Thyroid gland (tissue), 4 donors: Measurements from ENCODE around the gene CIRBP. TPM values are rescaled to one million over a fixed set of nuclear protein-coding genes. Genes with fewer than 3 reads are reported as not detected.

Source experiments
- DNase-seq, 2 donors: peaks; one replicate each; pipeline ENCODE4 v3.0.0-alpha.2; 2019
- H3K27ac ChIP-seq, 3 donors: fragments of 200-600 bp; sonication (generic); 1 replicate in 2 of 3; 2 replicates in 1 of 3; pipeline ENCODE4 v1.5.1; 2016 to 2019; ENCODE audit warnings: mild to moderate bottlenecking in 1 of 3, moderate library complexity in 1 of 3
- H3K27me3 ChIP-seq: fragments of 200-600 bp; sonication (generic); one replicate; pipeline ENCODE4 v1.5.1; 2019
- H3K36me3 ChIP-seq, 2 donors: fragments of 200-600 bp; sonication (generic); one replicate each; pipeline ENCODE4 v1.5.1; 2016 to 2019
- H3K4me1 ChIP-seq, 2 donors: fragments of 200-600 bp; sonication (generic); one replicate each; pipeline ENCODE4 v1.5.1; 2017 to 2019
- H3K4me3 ChIP-seq, 3 donors: fragments of 200-600 bp; sonication (generic); replicated peaks in 1 of 3; 1 replicate in 2 of 3; 2 replicates in 1 of 3; pipeline ENCODE4 v1.5.1; 2016; ENCODE audit warnings: mild to moderate bottlenecking in 1 of 3
- H3K9me3 ChIP-seq: fragments of 200-600 bp; sonication (generic); one replicate; pipeline ENCODE4 v1.5.1; 2017
- POLR2A ChIP-seq, 2 donors: fragments of 450-650 bp; IDR thresholded peaks; one replicate each; pipeline ENCODE4 v1.6.1; 2017; ENCODE audit warnings: antibody characterized with exemption in 2 of 2, mild to moderate bottlenecking in 2 of 2, moderate library complexity in 1 of 2
- WGBS, 2 donors: methylation state at CpG; one replicate each; pipeline ENCODE4 v1.1.5; 2017; 5-methylcytosine and 5-hydroxymethylcytosine counted together
- intact Hi-C: fragments of 100-400 bp; cut with DNase I; formaldehyde crosslinking; loops from one replicate; pipeline ENCODE4 v1.15.1; 2023
- total RNA-seq, 4 donors: library from RNA; depleted of rRNA; stranded (reverse); fragments of >200 nt; gene quantifications; one replicate each; pipeline ENCODE4 v1.2.3, GENCODE V29; 2016
- TF ChIP-seq, protein P1 (sequence below), 6 experiments: fragments of 200-600 bp in 3 of 6; fragments of 450-650 bp in 3 of 6; sonication (generic) in 3 of 6; IDR thresholded peaks; one replicate each; pipeline ENCODE4 v1.5.1; 2016 to 2019; ENCODE audit warnings: antibody characterized with exemption in 6 of 6, mild to moderate bottlenecking in 2 of 6, inconsistent platforms in 1 of 6, moderate library complexity in 1 of 6

The CIRBP gene
- total RNA-seq, 4 donors from 2014 or later = 679 to 1,194 (median 893) TPM

GRCh38 chr19:1250437-1251260, 18.5 kb upstream of the CIRBP start:
- peak overlapping the region in 2 of 3 donors; percentile 60 to 83 for H3K4me3 ChIP-seq
- TF ChIP-seq, protein P1, sequence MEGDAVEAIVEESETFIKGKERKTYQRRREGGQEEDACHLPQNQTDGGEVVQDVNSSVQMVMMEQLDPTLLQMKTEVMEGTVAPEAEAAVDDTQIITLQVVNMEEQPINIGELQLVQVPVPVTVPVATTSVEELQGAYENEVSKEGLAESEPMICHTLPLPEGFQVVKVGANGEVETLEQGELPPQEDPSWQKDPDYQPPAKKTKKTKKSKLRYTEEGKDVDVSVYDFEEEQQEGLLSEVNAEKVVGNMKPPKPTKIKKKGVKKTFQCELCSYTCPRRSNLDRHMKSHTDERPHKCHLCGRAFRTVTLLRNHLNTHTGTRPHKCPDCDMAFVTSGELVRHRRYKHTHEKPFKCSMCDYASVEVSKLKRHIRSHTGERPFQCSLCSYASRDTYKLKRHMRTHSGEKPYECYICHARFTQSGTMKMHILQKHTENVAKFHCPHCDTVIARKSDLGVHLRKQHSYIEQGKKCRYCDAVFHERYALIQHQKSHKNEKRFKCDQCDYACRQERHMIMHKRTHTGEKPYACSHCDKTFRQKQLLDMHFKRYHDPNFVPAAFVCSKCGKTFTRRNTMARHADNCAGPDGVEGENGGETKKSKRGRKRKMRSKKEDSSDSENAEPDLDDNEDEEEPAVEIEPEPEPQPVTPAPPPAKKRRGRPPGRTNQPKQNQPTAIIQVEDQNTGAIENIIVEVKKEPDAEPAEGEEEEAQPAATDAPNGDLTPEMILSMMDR (IDR thresholded peaks at IDR 0.05) = no peak
- TF ChIP-seq POLR2A (IDR thresholded peaks at IDR 0.05) = no peak
- H3K36me3 ChIP-seq = peaks cover 36 to 37% of the 10 kb centered on the region in 2 donors
- WGBS, 2 donors = 1 to 5% methylated on average over 17 to 18 of the region's 90 CpGs
- intact Hi-C loops = no loop called here
- peak overlapping the region; percentile 84 to 99 (median 98) for H3K27ac ChIP-seq
- DNase-seq = peak; percentile 57 to 58
- no peaks in the 10 kb centered on the region for H3K27me3 ChIP-seq
- peaks cover 53 to 74% of the 10 kb centered on the region in 2 donors for H3K4me1 ChIP-seq
- no peaks in the 10 kb centered on the region for H3K9me3 ChIP-seq

DNA sequence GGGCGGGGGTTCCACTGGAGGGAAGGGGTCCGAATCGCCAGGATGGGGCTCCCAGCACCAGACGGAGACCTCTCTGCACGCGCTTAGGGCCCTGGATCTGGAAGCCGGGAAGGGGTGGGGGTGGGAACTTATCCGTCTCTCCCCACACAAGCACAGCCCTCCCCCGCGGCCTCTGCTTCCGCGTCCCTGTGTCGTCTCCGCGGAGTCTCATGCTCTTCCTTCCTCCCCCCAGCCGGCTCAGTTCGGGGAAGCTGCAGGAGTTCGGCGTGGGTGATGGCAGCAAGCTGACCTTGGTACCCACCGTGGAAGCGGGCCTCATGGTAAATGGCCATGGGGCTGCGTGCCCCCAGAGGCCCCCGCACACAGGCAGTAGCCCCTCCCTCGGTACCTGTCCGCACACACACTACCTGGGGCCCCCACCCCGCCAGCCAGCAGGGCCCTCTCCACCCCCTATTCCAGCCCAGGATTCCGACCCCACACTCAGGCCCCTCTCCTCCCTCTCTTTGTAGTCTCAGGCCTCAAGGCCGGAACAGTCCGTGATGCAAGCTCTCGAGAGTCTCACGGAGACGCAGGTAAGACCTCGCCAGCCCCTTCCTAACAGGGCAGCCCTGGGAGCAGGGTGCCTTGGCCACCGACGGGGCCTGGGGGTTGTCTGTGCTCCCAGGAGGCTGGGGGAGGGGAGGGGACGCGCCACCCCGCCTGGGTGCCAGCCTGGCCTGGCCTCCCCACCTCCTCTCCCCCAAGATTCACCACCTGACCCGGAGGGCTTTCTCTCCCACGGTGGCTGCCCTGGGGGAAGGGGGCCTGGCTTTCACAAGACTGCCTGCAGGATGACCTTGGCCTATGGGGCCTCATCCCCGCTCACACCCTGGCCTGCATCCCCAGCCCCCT, 17.6 kb upstream of the CIRBP start:
- 17 to 20% methylated on average over 31 to 36 of the region's 41 CpGs for WGBS, 2 donors
- Histone ChIP-seq H3K4me3 (peak overlapping the region; percentile 15 to 83 (median 60)), H3K36me3 (peaks cover 43 to 46% of the 10 kb centered on the region in 2 donors), H3K4me1 (peaks cover 47 to 69% of the 10 kb centered on the region in 2 donors), H3K27ac (peak overlapping the region; percentile 84 to 99 (median 98)), H3K9me3 (no peaks in the 10 kb centered on the region), H3K27me3 (no peaks in the 10 kb centered on the region)
- TF ChIP-seq POLR2A (IDR thresholded peaks at IDR 0.05) = no peak
- TF ChIP-seq, protein P1 (IDR thresholded peaks at IDR 0.05) = no peak
- peak; percentile 61 to 65 for DNase-seq
- intact Hi-C loops = no loop called here

DNA sequence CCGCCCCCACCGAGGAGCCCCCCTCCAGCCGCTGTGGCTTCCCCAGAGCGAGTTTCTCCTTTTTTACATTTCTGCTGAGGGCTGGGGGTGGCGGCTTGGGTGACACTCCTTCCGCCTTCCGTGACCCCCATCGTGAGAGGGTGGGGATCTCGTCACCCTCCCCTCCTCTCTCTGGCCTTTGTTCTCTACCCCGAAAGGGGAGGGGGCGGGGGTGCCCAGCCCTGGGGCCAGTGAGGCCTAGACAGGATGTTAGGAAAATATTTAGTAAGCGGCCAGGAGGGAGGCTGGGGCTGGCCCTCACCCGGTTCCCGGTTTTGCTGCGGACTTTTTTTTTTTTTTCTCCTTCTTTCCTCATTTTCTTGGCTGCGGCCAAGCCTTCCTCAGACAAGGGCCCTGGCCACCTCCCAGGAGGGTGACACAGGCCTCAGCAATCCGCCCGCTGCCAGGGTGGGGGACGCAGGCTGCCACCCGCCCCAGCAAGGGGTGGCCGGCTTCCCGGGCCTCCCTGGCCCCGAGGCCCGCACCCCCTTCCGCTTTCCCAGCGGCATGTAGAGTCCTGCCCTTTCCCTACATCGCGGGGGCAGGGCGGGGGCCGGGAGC, 16.8 kb upstream of the CIRBP start:
- Histone ChIP-seq H3K9me3 (no peaks in the 10 kb centered on the region), H3K36me3 (peaks cover 51 to 53% of the 10 kb centered on the region in 2 donors), H3K27ac (peak overlapping the region; percentile 84 to 99 (median 98)), H3K4me3 (peak overlapping the region in 1 of 3 donors; percentile 83), H3K27me3 (no peaks in the 10 kb centered on the region), H3K4me1 (peaks cover 44 to 65% of the 10 kb centered on the region in 2 donors)
- DNase-seq = peak; percentile 96 to 97
- TF ChIP-seq, protein P1 (IDR thresholded peaks at IDR 0.05) = no peak
- TF ChIP-seq POLR2A (IDR thresholded peaks at IDR 0.05) = peak in 1 of 2 donors; percentile 26
- intact Hi-C loops = no loop called here
- 2 to 3% methylated on average over 27 to 30 of the region's 30 CpGs for WGBS, 2 donors

- Histone ChIP-seq H3K4me1 (peaks cover 38 to 64% of the 10 kb centered on the region in 2 donors), H3K9me3 (no peaks in the 10 kb centered on the region), H3K4me3 (peak overlapping the region in 1 of 3 donors; percentile 83), H3K27ac (peak overlapping the region; percentile 84 to 99 (median 98)), H3K27me3 (no peaks in the 10 kb centered on the region), H3K36me3 (peaks cover 56 to 60% of the 10 kb centered on the region in 2 donors)
- no peak for TF ChIP-seq POLR2A (IDR thresholded peaks at IDR 0.05)
- TF ChIP-seq, protein P1 (IDR thresholded peaks at IDR 0.05) = no peak
- intact Hi-C loops = no loop called here
- peak; percentile 87 to 91 for DNase-seq
- WGBS, 2 donors = 0 to 1% methylated on average over 7 to 10 of the region's 26 CpGs
Observed at GRCh38 chr19:1252821-1253513, 16.2 kb upstream of the CIRBP start.
